Stimulated activated CD8-positive, alpha-beta memory T cell treated with anti-CD3 and anti-CD28 coated beads, Interleukin-4, amount 100 ng/mL, for 24 hours (primary cell): ENCODE results near the gene MRPL10.

Experiments used
- DNase-seq: peaks from one replicate; pipeline ENCODE4 v3.0.0-alpha.2; 2020; ENCODE audit warnings: low read depth

MRPL10 gene

GRCh38 chr17:47839071-47839470 is 7.7 kb upstream of the MRPL10 start:
- no peak for DNase-seq

GRCh38 chr17:47838636-47839035 is 7.3 kb upstream of the MRPL10 start:
- no peak for DNase-seq

- no peak for DNase-seq
Measured at GRCh38 chr17:47837401-47838039, 6.2 kb upstream of the MRPL10 start.

- no peak for DNase-seq
Measured at GRCh38 chr17:47836601-47837000, 5.3 kb upstream of the MRPL10 start.

GRCh38 chr17:47834756-47835155 is 3.4 kb upstream of the MRPL10 start:
- DNase-seq, result no peak

- DNase-seq, result no peak
Measured at GRCh38 chr17:47831934-47832327, 590 bp upstream of the MRPL10 start.

GRCh38 chr17:47830396-47831002 is 842 bp downstream of the MRPL10 start:
- DNase-seq, result no peak

- DNase-seq, result no peak
Measured at GRCh38 chr17:47829870-47830269, 1.5 kb downstream of the MRPL10 start.

GRCh38 chr17:47823519-47823918 is 7.8 kb downstream of the MRPL10 start:
- no peak for DNase-seq

GRCh38 chr17:47822785-47823184 is 8.6 kb downstream of the MRPL10 start:
- no peak for DNase-seq

GRCh38 chr17:47821424-47822391 is 9.6 kb downstream of the MRPL10 start, which contains the start of gene OSBPL7:
OSBPL7 (minus strand) TSS chr17:47821794; CDS start chr17:47820278, 1,516 bp downstream.
- peak; percentile 65 for DNase-seq

GRCh38 chr17:47821031-47821423 is 10.3 kb downstream of the MRPL10 start:
- DNase-seq, result no peak

GRCh38 chr17:47820033-47820789 is 11.1 kb downstream of the MRPL10 start:
- DNase-seq, result no peak

GRCh38 chr17:47819475-47819874 is 11.9 kb downstream of the MRPL10 start:
- no peak for DNase-seq

- DNase-seq, result no peak
Measured at GRCh38 chr17:47818002-47818695, 13.2 kb downstream of the MRPL10 start.

- DNase-seq, result no peak
Measured at GRCh38 chr17:47816947-47817346, 14.4 kb downstream of the MRPL10 start.

- no peak for DNase-seq
Measured at GRCh38 chr17:47816111-47816735, 15.1 kb downstream of the MRPL10 start.

- no peak for DNase-seq
Measured at GRCh38 chr17:47815106-47815918, 16.0 kb downstream of the MRPL10 start.

GRCh38 chr17:47813512-47814031 is 17.8 kb downstream of the MRPL10 start:
- DNase-seq, result no peak

- DNase-seq, result no peak
Measured at GRCh38 chr17:47813077-47813476, 18.3 kb downstream of the MRPL10 start.
